ENCODE measurements around the gene TTYH1. TPM values are rescaled to one million over a fixed set of nuclear protein-coding genes. Genes with fewer than 3 reads are reported as not detected.
"Not testable (repeated sequence)": the region's sequence is repeated elsewhere in the genome, so short reads cannot be mapped to it uniquely, and the experiment has no call there.

The TTYH1 gene
- polyA plus RNA-seq, 1 donor, result 8.2 TPM

GRCh38 chr19:54376610-54377285 lies 38.5 kb upstream of the TTYH1 start:
- Histone ChIP-seq H3K4me1 (ENCODE audit: control insufficient read depth, insufficient read depth, low read length) (no peaks in the 10 kb centered on the region), H3K9me3 (ENCODE audit: control insufficient read depth, low read depth, low read length) (no peaks in the 10 kb centered on the region), H3K4me3 (ENCODE audit: low read length) (no peak overlapping the region), H3K27me3 (ENCODE audit: control insufficient read depth, insufficient read depth, low read length) (no peaks in the 10 kb centered on the region), H3K36me3 (ENCODE audit: control insufficient read depth, insufficient read depth, low read length) (no peaks in the 10 kb centered on the region), H3K27ac (ENCODE audit: low read length) (no peak overlapping the region)
- DNase-seq, result no peak
- 89% methylated on average over 5 of the region's 11 CpGs for WGBS (ENCODE audit: insufficient coverage, low lambda C conversion rate)

GRCh38 chr19:54379187-54379678 lies 36.0 kb upstream of the TTYH1 start:
- Histone ChIP-seq H3K4me3 (ENCODE audit: low read length) (no peak overlapping the region), H3K36me3 (ENCODE audit: control insufficient read depth, insufficient read depth, low read length) (no peaks in the 10 kb centered on the region), H3K4me1 (ENCODE audit: control insufficient read depth, insufficient read depth, low read length) (no peaks in the 10 kb centered on the region), H3K9me3 (ENCODE audit: control insufficient read depth, low read depth, low read length) (no peaks in the 10 kb centered on the region), H3K27ac (ENCODE audit: low read length) (no peak overlapping the region), H3K27me3 (ENCODE audit: control insufficient read depth, insufficient read depth, low read length) (no peaks in the 10 kb centered on the region)
- DNase-seq, result no peak
- WGBS (ENCODE audit: insufficient coverage, low lambda C conversion rate), result no CpG with 5 or more reads among the region's 5 CpGs

GRCh38 chr19:54380897-54381296 lies 34.4 kb upstream of the TTYH1 start:
- Histone ChIP-seq H3K4me3 (ENCODE audit: low read length) (no peak overlapping the region), H3K36me3 (ENCODE audit: control insufficient read depth, insufficient read depth, low read length) (no peaks in the 10 kb centered on the region), H3K27me3 (ENCODE audit: control insufficient read depth, insufficient read depth, low read length) (no peaks in the 10 kb centered on the region), H3K27ac (ENCODE audit: low read length) (no peak overlapping the region), H3K9me3 (ENCODE audit: control insufficient read depth, low read depth, low read length) (no peaks in the 10 kb centered on the region), H3K4me1 (ENCODE audit: control insufficient read depth, insufficient read depth, low read length) (no peaks in the 10 kb centered on the region)
- DNase-seq, result no peak
- WGBS (ENCODE audit: insufficient coverage, low lambda C conversion rate), result 60% methylated on average over 1 of the region's 2 CpGs

DNA sequence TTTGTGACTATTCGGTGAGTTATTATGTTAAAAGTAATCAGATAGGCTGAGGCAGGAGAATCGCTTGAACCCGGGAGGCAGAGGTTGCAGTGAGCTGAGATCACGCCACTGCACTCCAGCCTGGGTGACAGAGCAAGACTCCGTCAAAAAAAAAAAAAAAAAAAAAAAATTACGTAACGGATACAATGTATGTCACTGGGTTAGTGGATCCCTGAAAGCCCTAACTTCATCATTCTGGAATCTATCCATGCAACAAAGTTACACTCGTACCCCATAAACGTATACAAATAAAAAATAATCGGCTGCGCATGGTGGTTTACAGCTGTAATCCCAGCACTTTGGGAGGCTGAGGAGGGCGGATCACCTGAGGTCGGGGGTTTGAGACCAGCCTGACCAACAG lies 33.2 kb upstream of the TTYH1 start:
- DNase-seq; H3K27me3 ChIP-seq (ENCODE audit: control insufficient read depth, insufficient read depth, low read length); H3K36me3 ChIP-seq (ENCODE audit: control insufficient read depth, insufficient read depth, low read length); H3K9me3 ChIP-seq (ENCODE audit: control insufficient read depth, low read depth, low read length); H3K27ac ChIP-seq (ENCODE audit: low read length); H3K4me1 ChIP-seq (ENCODE audit: control insufficient read depth, insufficient read depth, low read length); H3K4me3 ChIP-seq (ENCODE audit: low read length): not testable (repeated sequence)
- WGBS (ENCODE audit: insufficient coverage, low lambda C conversion rate), result no CpG with 5 or more reads among the region's 13 CpGs

- Histone ChIP-seq H3K36me3 (ENCODE audit: control insufficient read depth, insufficient read depth, low read length) (no peaks in the 10 kb centered on the region), H3K9me3 (ENCODE audit: control insufficient read depth, low read depth, low read length) (no peaks in the 10 kb centered on the region), H3K27me3 (ENCODE audit: control insufficient read depth, insufficient read depth, low read length) (peaks cover 6% of the 10 kb centered on the region), H3K4me1 (ENCODE audit: control insufficient read depth, insufficient read depth, low read length) (no peaks in the 10 kb centered on the region), H3K27ac (ENCODE audit: low read length) (no peak overlapping the region), H3K4me3 (ENCODE audit: low read length) (no peak overlapping the region)
- no peak for DNase-seq
- WGBS (ENCODE audit: insufficient coverage, low lambda C conversion rate), result 83% methylated on average over 1 of the region's 4 CpGs
Observed at GRCh38 chr19:54383330-54383729, 31.9 kb upstream of the TTYH1 start.

DNA sequence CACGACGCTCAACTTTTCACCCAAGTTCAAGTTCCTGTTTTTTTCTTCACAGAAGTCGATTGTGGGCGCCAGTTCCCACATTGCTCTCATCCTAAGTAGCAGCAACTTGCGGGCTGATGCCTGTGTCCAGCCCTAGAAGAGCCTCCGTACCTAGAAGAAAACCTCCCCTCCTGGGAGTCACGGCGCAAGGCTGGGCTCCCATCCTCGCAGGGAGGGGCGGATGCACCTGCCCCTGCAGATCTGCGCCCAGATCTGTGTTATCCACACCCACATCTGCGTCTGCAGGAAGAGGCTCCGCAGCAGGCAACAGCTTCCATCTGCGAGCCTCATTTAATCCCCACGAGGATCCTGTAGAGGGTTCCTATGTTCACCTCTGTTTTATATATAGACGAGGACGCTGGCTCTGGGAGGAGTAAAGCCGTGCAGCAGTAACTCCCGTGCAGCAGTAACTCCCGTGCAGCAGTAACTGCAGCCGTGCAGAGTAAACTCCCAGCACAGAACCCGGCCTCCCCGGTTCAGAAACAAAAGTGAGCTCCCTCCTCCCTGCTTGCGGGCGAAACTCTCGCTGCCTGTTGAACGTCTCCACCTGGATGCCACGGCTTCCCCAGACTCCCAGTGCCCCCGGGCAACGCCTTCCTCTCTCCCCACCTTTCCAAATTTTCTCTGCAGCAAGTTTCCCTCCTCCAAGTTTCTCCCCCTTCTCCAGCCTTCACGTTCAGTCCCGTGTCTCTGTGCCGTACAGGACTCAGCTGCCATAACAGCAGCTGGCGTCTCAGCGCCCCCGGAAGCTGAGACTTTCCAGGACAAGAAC lies 27.1 kb upstream of the TTYH1 start:
- no peak overlapping the region for H3K27ac ChIP-seq (ENCODE audit: low read length)
- no peaks in the 10 kb centered on the region for H3K36me3 ChIP-seq (ENCODE audit: control insufficient read depth, insufficient read depth, low read length)
- H3K4me1 ChIP-seq (ENCODE audit: control insufficient read depth, insufficient read depth, low read length), result no peaks in the 10 kb centered on the region
- peak in 1 of 2 donors; percentile 11 for DNase-seq
- H3K27me3 ChIP-seq (ENCODE audit: control insufficient read depth, insufficient read depth, low read length), result peaks cover 14% of the 10 kb centered on the region
- WGBS (ENCODE audit: insufficient coverage, low lambda C conversion rate), result no CpG with 5 or more reads among the region's 36 CpGs
- no peaks in the 10 kb centered on the region for H3K9me3 ChIP-seq (ENCODE audit: control insufficient read depth, low read depth, low read length)
- no peak overlapping the region for H3K4me3 ChIP-seq (ENCODE audit: low read length)

GRCh38 chr19:54388802-54389139 lies 26.5 kb upstream of the TTYH1 start:
- no peaks in the 10 kb centered on the region for H3K36me3 ChIP-seq (ENCODE audit: control insufficient read depth, insufficient read depth, low read length)
- no peak overlapping the region for H3K27ac ChIP-seq (ENCODE audit: low read length)
- DNase-seq, result no peak
- no peak overlapping the region for H3K4me3 ChIP-seq (ENCODE audit: low read length)
- WGBS (ENCODE audit: insufficient coverage, low lambda C conversion rate), result no CpG with 5 or more reads among the region's 9 CpGs
- peaks cover 14% of the 10 kb centered on the region for H3K27me3 ChIP-seq (ENCODE audit: control insufficient read depth, insufficient read depth, low read length)
- no peaks in the 10 kb centered on the region for H3K4me1 ChIP-seq (ENCODE audit: control insufficient read depth, insufficient read depth, low read length)
- no peaks in the 10 kb centered on the region for H3K9me3 ChIP-seq (ENCODE audit: control insufficient read depth, low read depth, low read length)

- 85% methylated on average over 3 of the region's 4 CpGs for WGBS (ENCODE audit: insufficient coverage, low lambda C conversion rate)
- peaks cover 14% of the 10 kb centered on the region for H3K27me3 ChIP-seq (ENCODE audit: control insufficient read depth, insufficient read depth, low read length)
- no peaks in the 10 kb centered on the region for H3K4me1 ChIP-seq (ENCODE audit: control insufficient read depth, insufficient read depth, low read length)
- H3K27ac ChIP-seq (ENCODE audit: low read length), result no peak overlapping the region
- DNase-seq, result no peak
- no peaks in the 10 kb centered on the region for H3K36me3 ChIP-seq (ENCODE audit: control insufficient read depth, insufficient read depth, low read length)
- H3K4me3 ChIP-seq (ENCODE audit: low read length), result no peak overlapping the region
- no peaks in the 10 kb centered on the region for H3K9me3 ChIP-seq (ENCODE audit: control insufficient read depth, low read depth, low read length)
Observed at GRCh38 chr19:54389553-54389952, 25.7 kb upstream of the TTYH1 start.

DNA sequence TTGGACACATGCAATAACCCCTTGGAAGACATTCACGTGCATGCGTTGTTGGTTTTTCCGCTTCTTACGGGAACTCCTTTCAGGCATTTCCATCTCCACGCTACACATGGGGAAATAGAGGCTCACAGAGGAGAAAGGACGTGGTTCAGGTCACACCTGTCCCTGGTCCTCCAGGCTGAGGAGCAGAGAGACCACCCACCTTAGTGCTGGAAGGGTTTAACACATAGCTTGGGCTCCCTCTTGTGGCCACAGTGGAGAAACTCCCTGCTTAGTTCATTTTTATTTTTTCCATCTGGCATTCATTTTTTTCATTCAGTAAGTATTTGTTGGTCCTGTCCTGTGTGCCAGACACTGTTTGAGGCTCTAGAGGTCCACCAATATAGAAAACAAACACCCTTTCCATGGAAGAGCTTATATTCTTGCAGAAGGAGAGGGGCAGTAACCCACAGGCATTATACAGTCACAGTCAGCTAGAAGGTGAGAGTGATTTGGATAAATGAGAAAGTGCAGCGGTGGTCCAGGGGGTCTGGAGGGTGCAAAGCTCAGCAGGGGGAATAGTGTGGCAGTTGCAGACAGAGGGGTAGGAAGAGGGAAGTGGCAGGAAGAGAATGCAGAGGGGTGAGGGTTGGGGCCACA lies 24.2 kb upstream of the TTYH1 start:
- H3K27me3 ChIP-seq (ENCODE audit: control insufficient read depth, insufficient read depth, low read length), result peaks cover 14% of the 10 kb centered on the region
- DNase-seq, result peak; percentile 26 to 33
- WGBS (ENCODE audit: insufficient coverage, low lambda C conversion rate), result 45% methylated on average over 5 of the region's 7 CpGs

DNA sequence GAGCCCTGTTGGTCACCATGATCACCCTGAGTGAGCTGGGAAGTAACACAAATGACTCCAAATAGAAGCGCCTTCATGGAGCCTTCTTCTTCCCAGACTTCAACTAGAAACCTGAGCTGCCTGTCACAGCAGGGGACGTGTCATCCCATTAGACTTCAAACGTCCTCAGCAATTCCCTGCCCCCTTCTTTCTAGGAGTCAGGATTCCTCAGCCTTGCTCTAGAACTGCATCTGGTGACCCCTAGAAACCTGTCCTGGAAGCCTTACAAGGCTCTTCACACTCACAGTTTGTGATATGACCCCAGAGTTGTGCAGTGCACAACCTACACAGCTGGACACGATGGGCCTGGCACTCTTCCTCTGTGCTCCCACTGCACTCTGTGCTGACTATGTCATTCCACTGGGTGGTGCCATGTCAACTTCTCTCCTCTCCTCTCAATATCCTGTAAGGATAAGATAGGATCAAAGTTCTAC lies 23.6 kb upstream of the TTYH1 start:
- Histone ChIP-seq H3K9me3 (ENCODE audit: control insufficient read depth, low read depth, low read length) (no peaks in the 10 kb centered on the region), H3K4me3 (ENCODE audit: low read length) (no peak overlapping the region), H3K27me3 (ENCODE audit: control insufficient read depth, insufficient read depth, low read length) (peaks cover 14% of the 10 kb centered on the region), H3K27ac (ENCODE audit: low read length) (no peak overlapping the region), H3K36me3 (ENCODE audit: control insufficient read depth, insufficient read depth, low read length) (no peaks in the 10 kb centered on the region), H3K4me1 (ENCODE audit: control insufficient read depth, insufficient read depth, low read length) (no peaks in the 10 kb centered on the region)
- no CpG with 5 or more reads among the region's 4 CpGs for WGBS (ENCODE audit: insufficient coverage, low lambda C conversion rate)
- DNase-seq, result no peak

More for the DNA sequence above, 24.2 kb upstream of the TTYH1 start:
- Histone ChIP-seq H3K4me3 (ENCODE audit: low read length) (no peak overlapping the region), H3K36me3 (ENCODE audit: control insufficient read depth, insufficient read depth, low read length) (no peaks in the 10 kb centered on the region), H3K9me3 (ENCODE audit: control insufficient read depth, low read depth, low read length) (no peaks in the 10 kb centered on the region), H3K4me1 (ENCODE audit: control insufficient read depth, insufficient read depth, low read length) (no peaks in the 10 kb centered on the region), H3K27ac (ENCODE audit: low read length) (no peak overlapping the region)

Measured in large intestine (tissue), 3 donors.